Tibial nerve (tissue), 4 donors: Measurements from ENCODE around the gene CAPN8. TPM values are rescaled to one million over a fixed set of nuclear protein-coding genes. Genes with fewer than 3 reads are reported as not detected.

Experiments used
- DNase-seq, 2 donors: peaks; one replicate each; pipeline ENCODE4 v3.0.0-alpha.2; 2019; ENCODE audit warnings: low spot score in 2 of 2
- H3K27ac ChIP-seq, 4 donors: fragments of 200-600 bp; sonication (generic) in 3 of 4; one replicate each; pipeline ENCODE4 v1.5.1; 2017 to 2019; ENCODE audit warnings: mild to moderate bottlenecking in 1 of 4
- H3K27me3 ChIP-seq, 2 donors: fragments of 200-600 bp; sonication (generic) in 1 of 2; one replicate each; pipeline versions ENCODE4 v1.5.1 to v1.6.0; 2017 to 2019
- H3K36me3 ChIP-seq, 3 donors: fragments of 200-600 bp; sonication (generic); one replicate each; pipeline ENCODE4 v1.5.1; 2018 to 2019
- H3K4me1 ChIP-seq, 4 donors: fragments of 200-600 bp; sonication (generic) in 3 of 4; one replicate each; pipeline ENCODE4 v1.5.1; 2017 to 2019
- H3K4me3 ChIP-seq, 4 donors: fragments of 200-600 bp; sonication (generic) in 3 of 4; one replicate each; pipeline ENCODE4 v1.5.1; 2017 to 2019; ENCODE audit warnings: mild to moderate bottlenecking in 1 of 4, moderate library complexity in 1 of 4
- H3K9me3 ChIP-seq, 4 donors: fragments of 200-600 bp; sonication (generic) in 3 of 4; one replicate each; pipeline ENCODE4 v1.5.1; 2017 to 2019
- CTCF ChIP-seq, 5 experiments: fragments of 200-600 bp in 3 of 5; fragments of 450-650 bp in 2 of 5; sonication (generic) in 3 of 5; IDR thresholded peaks; one replicate each; pipeline ENCODE4 v1.5.1; 2016 to 2019; ENCODE audit warnings: antibody characterized with exemption in 5 of 5, mild to moderate bottlenecking in 3 of 5, moderate library complexity in 2 of 5
- EP300 ChIP-seq, 2 donors: sonication (generic); formaldehyde crosslinking; IDR thresholded peaks; one replicate each; pipeline ENCODE4 v1.6.1; 2017; ENCODE audit warnings: antibody characterized with exemption in 2 of 2, mild to moderate bottlenecking in 1 of 2
- POLR2A ChIP-seq, 2 donors: fragments of 450-650 bp; IDR thresholded peaks; one replicate each; pipeline ENCODE4 v1.6.1; 2017; ENCODE audit warnings: antibody characterized with exemption in 2 of 2, mild to moderate bottlenecking in 2 of 2, moderate library complexity in 2 of 2
- WGBS, 2 donors: methylation state at CpG; one replicate each; pipeline ENCODE4 v1.1.5; 2018; 5-methylcytosine and 5-hydroxymethylcytosine counted together
- total RNA-seq, 4 donors: library from RNA; depleted of rRNA; stranded (reverse); fragments of >200 nt; gene quantifications; one replicate each; pipeline ENCODE4 v1.1.0, GENCODE V29; 2016

Gene CAPN8
- total RNA-seq, 4 donors from 2014 or later: not detected

- no peaks in the 10 kb centered on the region for H3K4me1 ChIP-seq
- WGBS, 2 donors: 66 to 71% methylated on average over 5 of the region's 5 CpGs
- TF ChIP-seq CTCF (IDR thresholded peaks at IDR 0.05) (no peak), POLR2A (IDR thresholded peaks at IDR 0.05) (no peak)
These were observed 8.8 kb upstream of the CAPN8 start for GRCh38 chr1:223674119-223674890.

GRCh38 chr1:223670458-223671159 is 5.1 kb upstream of the CAPN8 start:
- no peaks in the 10 kb centered on the region for H3K4me1 ChIP-seq
- no peak overlapping the region for H3K27ac ChIP-seq
- DNase-seq: no peak
- no peaks in the 10 kb centered on the region for H3K27me3 ChIP-seq
- peaks cover 0 to 16% (median 0%) of the 10 kb centered on the region in 4 donors for H3K9me3 ChIP-seq
- TF ChIP-seq CTCF (IDR thresholded peaks at IDR 0.05): peak in 1 of 5 experiments; percentile 14
- no peak for TF ChIP-seq EP300 (IDR thresholded peaks at IDR 0.05)
- TF ChIP-seq POLR2A (IDR thresholded peaks at IDR 0.05): no peak
- no peaks in the 10 kb centered on the region for H3K36me3 ChIP-seq
- WGBS, 2 donors: 60 to 65% methylated on average over 7 of the region's 7 CpGs
- no peak overlapping the region for H3K4me3 ChIP-seq

More at GRCh38 chr1:223674119-223674890, 8.8 kb upstream of the CAPN8 start:
- Histone ChIP-seq H3K36me3 (no peaks in the 10 kb centered on the region), H3K4me3 (no peak overlapping the region), H3K27ac (no peak overlapping the region), H3K9me3 (peaks cover 0 to 20% (median 0%) of the 10 kb centered on the region in 4 donors), H3K27me3 (no peaks in the 10 kb centered on the region)
- DNase-seq: no peak

- H3K9me3 ChIP-seq: peaks cover 0 to 5% (median 0%) of the 10 kb centered on the region in 4 donors
- no peaks in the 10 kb centered on the region for H3K4me1 ChIP-seq
- WGBS, 2 donors: 63 to 65% methylated on average over 6 of the region's 6 CpGs
- TF ChIP-seq POLR2A (IDR thresholded peaks at IDR 0.05): no peak
- no peak for TF ChIP-seq EP300 (IDR thresholded peaks at IDR 0.05)
- no peak for TF ChIP-seq CTCF (IDR thresholded peaks at IDR 0.05)
- no peaks in the 10 kb centered on the region for H3K27me3 ChIP-seq
- no peak for DNase-seq
- H3K27ac ChIP-seq: no peak overlapping the region
- H3K36me3 ChIP-seq: no peaks in the 10 kb centered on the region
- H3K4me3 ChIP-seq: no peak overlapping the region
These were observed 3.7 kb upstream of the CAPN8 start for GRCh38 chr1:223669003-223669795.

- Histone ChIP-seq H3K27me3 (no peaks in the 10 kb centered on the region), H3K9me3 (no peaks in the 10 kb centered on the region), H3K4me3 (no peak overlapping the region), H3K27ac (no peak overlapping the region), H3K36me3 (no peaks in the 10 kb centered on the region), H3K4me1 (no peaks in the 10 kb centered on the region)
- DNase-seq: no peak
- 69 to 76% methylated on average over 3 of the region's 3 CpGs for WGBS, 2 donors
- TF ChIP-seq EP300 (IDR thresholded peaks at IDR 0.05) (no peak), CTCF (IDR thresholded peaks at IDR 0.05) (no peak), POLR2A (IDR thresholded peaks at IDR 0.05) (no peak)
These were observed 2.1 kb upstream of the CAPN8 start for GRCh38 chr1:223667484-223668182.
